Measurements from ENCODE around the gene CTNNAL1. TPM values are rescaled to one million over a fixed set of nuclear protein-coding genes. Genes with fewer than 3 reads are reported as not detected.
"Not testable (repeated sequence)": the region's sequence is repeated elsewhere in the genome, so short reads cannot be mapped to it uniquely, and the experiment has no call there.

Gene CTNNAL1
- 19.8 and 21.6 TPM in 2 replicates for total RNA-seq

- no peaks in the 10 kb centered on the region for H3K9me3 Mint-ChIP-seq
- H3K27me3 Mint-ChIP-seq (ENCODE audit: low read depth): peaks cover 8% of the 10 kb centered on the region
- peak within 1 kb of the TSS; percentile 86 for H3K27ac Mint-ChIP-seq
- H3K4me3 Mint-ChIP-seq (ENCODE audit: low read depth): peak within 1 kb of the TSS; percentile 92
- H3K4me1 Mint-ChIP-seq (ENCODE audit: low read depth): peaks cover 32% of the 10 kb centered on the region
- intact Hi-C loops (cut with micrococcal nuclease): loop anchor here (1.0 to 10.0 kb wide), 6 partner anchors 80 to 1244 kb away; partner anchors contain the start of gene TXN
- H3K36me3 Mint-ChIP-seq (ENCODE audit: low read depth): peaks cover 4% of the 10 kb centered on the region
- DNase-seq (ENCODE audit: low spot score): peak; percentile 79
Observed at GRCh38 chr9:109012876-109013678, at the start of gene CTNNAL1. Gene CTNNAL1 (minus strand): TSS chr9:109013499. CDS start chr9:109013442, 57 bp downstream.

- Mint-ChIP-seq H3K4me3 (ENCODE audit: low read depth) (no peak overlapping the region), H3K36me3 (ENCODE audit: low read depth) (peaks cover 39% of the 10 kb centered on the region), H3K9me3 (no peaks in the 10 kb centered on the region), H3K27ac (no peak overlapping the region), H3K27me3 (ENCODE audit: low read depth) (no peaks in the 10 kb centered on the region), H3K4me1 (ENCODE audit: low read depth) (peaks cover 4% of the 10 kb centered on the region)
- DNase-seq (ENCODE audit: low spot score): no peak
- intact Hi-C loops (cut with micrococcal nuclease): no loop called here
Observed at GRCh38 chr9:109062543-109062942, 49.2 kb upstream of the CTNNAL1 start.

GRCh38 chr9:109060191-109060590, 46.9 kb upstream of the CTNNAL1 start:
- Mint-ChIP-seq H3K36me3 (ENCODE audit: low read depth) (peaks cover 46% of the 10 kb centered on the region), H3K27ac (no peak overlapping the region), H3K4me1 (ENCODE audit: low read depth) (peaks cover 2% of the 10 kb centered on the region), H3K9me3 (no peaks in the 10 kb centered on the region), H3K27me3 (ENCODE audit: low read depth) (no peaks in the 10 kb centered on the region), H3K4me3 (ENCODE audit: low read depth) (no peak overlapping the region)
- no peak for DNase-seq (ENCODE audit: low spot score)
- intact Hi-C loops (cut with micrococcal nuclease): no loop called here

GRCh38 chr9:109053121-109053520, 39.8 kb upstream of the CTNNAL1 start:
- H3K9me3 Mint-ChIP-seq; H3K4me3 Mint-ChIP-seq (ENCODE audit: low read depth); H3K27me3 Mint-ChIP-seq (ENCODE audit: low read depth); intact Hi-C loops (cut with micrococcal nuclease); H3K27ac Mint-ChIP-seq; DNase-seq (ENCODE audit: low spot score); H3K4me1 Mint-ChIP-seq (ENCODE audit: low read depth): not testable (repeated sequence)
- peaks cover 76% of the 10 kb centered on the region for H3K36me3 Mint-ChIP-seq (ENCODE audit: low read depth)

GRCh38 chr9:109052416-109052815, 39.1 kb upstream of the CTNNAL1 start:
- Mint-ChIP-seq H3K27ac (no peak overlapping the region), H3K9me3 (no peaks in the 10 kb centered on the region), H3K36me3 (ENCODE audit: low read depth) (peaks cover 77% of the 10 kb centered on the region), H3K4me3 (ENCODE audit: low read depth) (no peak overlapping the region), H3K27me3 (ENCODE audit: low read depth) (no peaks in the 10 kb centered on the region), H3K4me1 (ENCODE audit: low read depth) (peaks cover 10% of the 10 kb centered on the region)
- no peak for DNase-seq (ENCODE audit: low spot score)
- intact Hi-C loops (cut with micrococcal nuclease): no loop called here

GRCh38 chr9:109051733-109052132, 38.4 kb upstream of the CTNNAL1 start:
- Mint-ChIP-seq H3K36me3 (ENCODE audit: low read depth) (peaks cover 77% of the 10 kb centered on the region), H3K4me1 (ENCODE audit: low read depth) (peaks cover 14% of the 10 kb centered on the region), H3K27me3 (ENCODE audit: low read depth) (no peaks in the 10 kb centered on the region), H3K9me3 (no peaks in the 10 kb centered on the region), H3K27ac (no peak overlapping the region), H3K4me3 (ENCODE audit: low read depth) (no peak overlapping the region)
- DNase-seq (ENCODE audit: low spot score): no peak
- intact Hi-C loops (cut with micrococcal nuclease): no loop called here

GRCh38 chr9:109050444-109050843, 37.1 kb upstream of the CTNNAL1 start:
- intact Hi-C loops (cut with micrococcal nuclease): no loop called here
- Mint-ChIP-seq H3K4me3 (ENCODE audit: low read depth) (no peak overlapping the region), H3K36me3 (ENCODE audit: low read depth) (peaks cover 79% of the 10 kb centered on the region), H3K27me3 (ENCODE audit: low read depth) (no peaks in the 10 kb centered on the region), H3K4me1 (ENCODE audit: low read depth) (peaks cover 23% of the 10 kb centered on the region), H3K27ac (no peak overlapping the region), H3K9me3 (no peaks in the 10 kb centered on the region)
- DNase-seq (ENCODE audit: low spot score): no peak

- Mint-ChIP-seq H3K27me3 (ENCODE audit: low read depth) (no peaks in the 10 kb centered on the region), H3K4me3 (ENCODE audit: low read depth) (no peak overlapping the region), H3K9me3 (no peaks in the 10 kb centered on the region), H3K27ac (no peak overlapping the region), H3K36me3 (ENCODE audit: low read depth) (peaks cover 78% of the 10 kb centered on the region), H3K4me1 (ENCODE audit: low read depth) (peaks cover 18% of the 10 kb centered on the region)
- no peak for DNase-seq (ENCODE audit: low spot score)
- intact Hi-C loops (cut with micrococcal nuclease): no loop called here
Observed at GRCh38 chr9:109048822-109049221, 35.5 kb upstream of the CTNNAL1 start.

- Mint-ChIP-seq H3K9me3 (peaks cover 4% of the 10 kb centered on the region), H3K27ac (no peak overlapping the region), H3K4me1 (ENCODE audit: low read depth) (peaks cover 17% of the 10 kb centered on the region), H3K4me3 (ENCODE audit: low read depth) (no peak overlapping the region), H3K27me3 (ENCODE audit: low read depth) (no peaks in the 10 kb centered on the region), H3K36me3 (ENCODE audit: low read depth) (peaks cover 76% of the 10 kb centered on the region)
- intact Hi-C loops (cut with micrococcal nuclease): loop anchor here (2.0 kb wide), 2 partner anchors 54 to 74 kb away; no protein-coding TSS in a partner anchor
- no peak for DNase-seq (ENCODE audit: low spot score)
Observed at GRCh38 chr9:109047259-109047658, 34.0 kb upstream of the CTNNAL1 start.

- intact Hi-C loops (cut with micrococcal nuclease): loop anchor here (1.0 to 2.0 kb wide), 3 partner anchors 35 to 74 kb away; no protein-coding TSS in a partner anchor
- Mint-ChIP-seq H3K9me3 (peaks cover 4% of the 10 kb centered on the region), H3K4me1 (ENCODE audit: low read depth) (peaks cover 17% of the 10 kb centered on the region), H3K36me3 (ENCODE audit: low read depth) (peaks cover 68% of the 10 kb centered on the region), H3K27ac (no peak overlapping the region), H3K27me3 (ENCODE audit: low read depth) (no peaks in the 10 kb centered on the region), H3K4me3 (ENCODE audit: low read depth) (no peak overlapping the region)
- DNase-seq (ENCODE audit: low spot score): no peak
Observed at GRCh38 chr9:109046346-109046745, 33.0 kb upstream of the CTNNAL1 start.

GRCh38 chr9:109043578-109043977, 30.3 kb upstream of the CTNNAL1 start:
- H3K4me3 Mint-ChIP-seq (ENCODE audit: low read depth): no peak overlapping the region
- no peak overlapping the region for H3K27ac Mint-ChIP-seq
- no peaks in the 10 kb centered on the region for H3K27me3 Mint-ChIP-seq (ENCODE audit: low read depth)
- peaks cover 70% of the 10 kb centered on the region for H3K36me3 Mint-ChIP-seq (ENCODE audit: low read depth)
- peaks cover 20% of the 10 kb centered on the region for H3K4me1 Mint-ChIP-seq (ENCODE audit: low read depth)
- no peak for DNase-seq (ENCODE audit: low spot score)
- intact Hi-C loops (cut with micrococcal nuclease): no loop called here
- H3K9me3 Mint-ChIP-seq: peaks cover 4% of the 10 kb centered on the region

- H3K4me1 Mint-ChIP-seq (ENCODE audit: low read depth): peaks cover 3% of the 10 kb centered on the region
- no peak overlapping the region for H3K27ac Mint-ChIP-seq
- H3K9me3 Mint-ChIP-seq: peaks cover 4% of the 10 kb centered on the region
- H3K27me3 Mint-ChIP-seq (ENCODE audit: low read depth): no peaks in the 10 kb centered on the region
- intact Hi-C loops (cut with micrococcal nuclease): no loop called here
- peaks cover 60% of the 10 kb centered on the region for H3K36me3 Mint-ChIP-seq (ENCODE audit: low read depth)
- no peak overlapping the region for H3K4me3 Mint-ChIP-seq (ENCODE audit: low read depth)
- no peak for DNase-seq (ENCODE audit: low spot score)
Observed at GRCh38 chr9:109040571-109040970, 27.3 kb upstream of the CTNNAL1 start.

GRCh38 chr9:109039539-109039938, 26.2 kb upstream of the CTNNAL1 start:
- H3K4me3 Mint-ChIP-seq (ENCODE audit: low read depth): no peak overlapping the region
- H3K4me1 Mint-ChIP-seq (ENCODE audit: low read depth): peaks cover 3% of the 10 kb centered on the region
- DNase-seq (ENCODE audit: low spot score): no peak
- H3K27ac Mint-ChIP-seq: no peak overlapping the region
- intact Hi-C loops (cut with micrococcal nuclease): no loop called here
- peaks cover 4% of the 10 kb centered on the region for H3K9me3 Mint-ChIP-seq
- peaks cover 52% of the 10 kb centered on the region for H3K36me3 Mint-ChIP-seq (ENCODE audit: low read depth)
- no peaks in the 10 kb centered on the region for H3K27me3 Mint-ChIP-seq (ENCODE audit: low read depth)

All from activated T-helper 2 cell treated with anti-CD3 and anti-CD28 coated beads, Interferon-gamma antibody, Interleukin-2, Interleukin-4, amounts not matched to agents 10 μg/mL and 5 μg/mL and 100 μg/mL, durations not matched to agents 14 hours and 24 hours and 36 hours (primary cell).